SK-N-DZ (cell line): ENCODE results near the gene CIRBP.
A peak's percentile ranks its signal among the peaks of the same experiment; 100 is the strongest.
"Not testable (repeated sequence)": the region's sequence is repeated elsewhere in the genome, so short reads cannot be mapped to it uniquely, and the experiment has no call there.

ENCODE experiments used
- DNase-seq: peaks from one replicate; pipeline ENCODE4 v3.0.0-alpha.2; 2015; ENCODE audit warnings: low spot score

CIRBP gene

GRCh38 chr19:1308718-1309117 lies 39.6 kb downstream of the CIRBP start:
- DNase-seq: no peak

- no peak for DNase-seq
Observed at GRCh38 chr19:1309977-1310852, 41.1 kb downstream of the CIRBP start.

- DNase-seq: no peak
Observed at GRCh38 chr19:1310853-1311180, 41.7 kb downstream of the CIRBP start.

- DNase-seq: no peak
Observed at GRCh38 chr19:1311543-1312091, 42.5 kb downstream of the CIRBP start.

GRCh38 chr19:1312767-1313694 lies 43.9 kb downstream of the CIRBP start:
- no peak for DNase-seq

GRCh38 chr19:1313695-1314613 lies 44.8 kb downstream of the CIRBP start:
- no peak for DNase-seq

GRCh38 chr19:1315470-1316166 lies 46.5 kb downstream of the CIRBP start:
- peak; percentile 56 for DNase-seq

GRCh38 chr19:1316466-1316865 lies 47.3 kb downstream of the CIRBP start:
- DNase-seq: no peak

GRCh38 chr19:1317274-1318003 lies 48.3 kb downstream of the CIRBP start:
- no peak for DNase-seq

GRCh38 chr19:1318678-1319471 lies 49.7 kb downstream of the CIRBP start:
- no peak for DNase-seq

- not testable (repeated sequence) for DNase-seq
Observed at GRCh38 chr19:1320282-1320650, 51.1 kb downstream of the CIRBP start.

GRCh38 chr19:1321539-1321938 lies 52.4 kb downstream of the CIRBP start:
- no peak for DNase-seq

- no peak for DNase-seq
Observed at GRCh38 chr19:1322198-1322981, 53.3 kb downstream of the CIRBP start.

GRCh38 chr19:1324249-1324805 lies 55.2 kb downstream of the CIRBP start:
- no peak for DNase-seq
